Stomach (tissue), 4 donors: ENCODE results near the gene L3MBTL3.

ENCODE experiments used
- CTCF ChIP-seq, 7 experiments: fragments of 450-650 bp in 4 of 7; fragments of 200-600 bp in 3 of 7; sonication (generic) in 3 of 7; IDR thresholded peaks; one replicate each; pipeline ENCODE4 v1.5.1; 2016 to 2019; ENCODE audit warnings: antibody characterized with exemption in 7 of 7, control low read depth in 2 of 7, mild to moderate bottlenecking in 1 of 7
- POLR2A ChIP-seq, 4 donors: fragments of 450-650 bp; IDR thresholded peaks; one replicate each; pipeline ENCODE4 v1.6.1; 2016; ENCODE audit warnings: antibody characterized with exemption in 4 of 4, control low read depth in 2 of 4, mild to moderate bottlenecking in 1 of 4, moderate library complexity in 1 of 4

GRCh38 chr6:130032758-130033340 is 14.5 kb downstream of the L3MBTL3 start:
- TF ChIP-seq POLR2A (IDR thresholded peaks at IDR 0.05) (no peak), CTCF (IDR thresholded peaks at IDR 0.05) (no peak)
